ENCODE results near the gene KCTD21.

Gene KCTD21

DNA sequence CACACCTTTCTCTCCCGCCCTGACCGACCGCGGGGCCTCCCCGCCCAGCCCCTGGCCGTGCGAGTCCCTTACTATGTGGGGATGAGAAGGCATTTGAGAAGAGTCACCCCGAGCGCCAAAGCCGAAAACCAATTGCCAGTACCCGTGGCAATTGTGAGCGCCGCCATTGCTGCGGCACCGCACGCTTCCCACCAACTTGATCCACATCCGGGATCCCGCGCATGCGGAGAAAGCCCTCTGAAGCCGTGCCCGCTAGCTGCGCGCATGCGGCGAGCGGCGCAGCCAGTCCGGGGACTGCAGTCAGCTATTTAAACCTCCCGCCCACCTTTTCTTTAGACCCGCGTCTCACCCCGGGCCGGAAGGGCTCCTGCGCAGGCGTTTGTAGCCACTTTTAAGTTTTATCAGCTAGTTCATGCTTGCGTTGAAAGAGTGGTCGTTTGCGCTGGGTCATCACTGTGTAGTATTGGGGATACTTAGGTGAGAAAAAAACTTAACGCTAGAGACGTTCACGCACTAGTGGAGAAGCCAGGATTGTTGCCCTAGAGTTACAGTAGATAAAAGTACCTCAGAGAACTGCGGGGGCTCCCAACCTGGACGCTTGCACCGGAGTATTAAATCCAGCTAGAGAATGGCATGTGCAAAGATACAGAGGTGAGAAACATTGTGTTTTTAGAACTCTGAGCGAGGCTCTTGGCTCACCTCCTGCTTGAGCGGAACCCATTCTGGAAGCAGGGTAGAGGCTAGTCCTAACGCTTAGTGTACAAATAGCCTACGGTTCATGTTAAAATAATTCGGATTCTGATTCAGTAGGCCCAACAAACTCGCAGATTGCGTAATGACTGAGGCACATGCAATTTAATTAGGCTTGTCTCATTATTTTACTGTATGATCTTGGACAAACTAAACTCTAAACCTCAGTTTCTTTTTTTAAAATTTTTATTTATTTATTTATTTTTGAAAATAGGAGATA lies 48.7 kb downstream of the KCTD21 start, which contains the start of gene ALG8:
TSS of gene ALG8 (minus strand) at position 205 of the 970 bp plus-strand sequence. CDS start at position 167, 38 bp downstream.
- H3K4me3 ChIP-seq (ENCODE audit: low read length), result peak within 1 kb of the TSS; percentile 91
- TF ChIP-seq, protein P1, sequence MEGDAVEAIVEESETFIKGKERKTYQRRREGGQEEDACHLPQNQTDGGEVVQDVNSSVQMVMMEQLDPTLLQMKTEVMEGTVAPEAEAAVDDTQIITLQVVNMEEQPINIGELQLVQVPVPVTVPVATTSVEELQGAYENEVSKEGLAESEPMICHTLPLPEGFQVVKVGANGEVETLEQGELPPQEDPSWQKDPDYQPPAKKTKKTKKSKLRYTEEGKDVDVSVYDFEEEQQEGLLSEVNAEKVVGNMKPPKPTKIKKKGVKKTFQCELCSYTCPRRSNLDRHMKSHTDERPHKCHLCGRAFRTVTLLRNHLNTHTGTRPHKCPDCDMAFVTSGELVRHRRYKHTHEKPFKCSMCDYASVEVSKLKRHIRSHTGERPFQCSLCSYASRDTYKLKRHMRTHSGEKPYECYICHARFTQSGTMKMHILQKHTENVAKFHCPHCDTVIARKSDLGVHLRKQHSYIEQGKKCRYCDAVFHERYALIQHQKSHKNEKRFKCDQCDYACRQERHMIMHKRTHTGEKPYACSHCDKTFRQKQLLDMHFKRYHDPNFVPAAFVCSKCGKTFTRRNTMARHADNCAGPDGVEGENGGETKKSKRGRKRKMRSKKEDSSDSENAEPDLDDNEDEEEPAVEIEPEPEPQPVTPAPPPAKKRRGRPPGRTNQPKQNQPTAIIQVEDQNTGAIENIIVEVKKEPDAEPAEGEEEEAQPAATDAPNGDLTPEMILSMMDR (conservative IDR thresholded peaks at IDR 0.05; ENCODE audit: low read depth, low read length), result no peak
- peak; percentile 83 for DNase-seq (ENCODE audit: low read depth)

DNA sequence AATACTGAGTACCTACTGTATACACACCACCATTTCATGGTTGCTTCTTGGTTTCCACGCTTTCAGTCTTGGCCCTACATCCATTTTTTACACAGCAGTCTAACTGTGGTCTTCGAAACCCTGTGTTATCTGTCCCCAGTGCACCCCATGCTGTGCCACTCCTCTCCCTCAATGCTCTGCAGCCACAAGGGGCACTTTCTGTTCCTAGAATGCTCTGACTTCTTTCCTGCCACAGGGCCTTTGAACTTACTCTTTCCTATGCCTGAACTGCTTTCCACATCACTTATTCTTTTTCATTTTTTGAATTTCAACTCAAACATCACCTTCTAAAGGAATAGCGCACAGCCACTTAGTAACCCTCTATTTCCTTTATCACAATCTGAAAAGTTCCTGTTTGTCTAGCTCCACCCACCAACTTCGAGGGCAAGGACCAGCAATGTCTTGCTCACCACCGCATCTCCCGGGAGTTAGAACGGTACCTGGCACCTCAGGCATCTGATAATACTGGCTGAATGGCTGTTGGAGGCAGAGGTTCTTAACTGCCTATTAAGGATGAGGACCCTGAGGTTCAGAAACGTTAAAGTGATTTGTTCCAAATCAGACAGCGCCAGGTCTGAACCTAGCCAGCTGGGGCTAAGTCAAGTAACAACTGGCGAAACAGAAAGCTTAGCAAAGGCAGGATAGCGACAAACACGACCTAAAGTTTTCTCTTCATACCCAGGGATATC lies 49.6 kb downstream of the KCTD21 start:
- peak overlapping the region; percentile 91 for H3K4me3 ChIP-seq (ENCODE audit: low read length)
- TF ChIP-seq, protein P1 (conservative IDR thresholded peaks at IDR 0.05; ENCODE audit: low read depth, low read length), result peak; percentile 7
- DNase-seq (ENCODE audit: low read depth), result peak; percentile 37

DNA sequence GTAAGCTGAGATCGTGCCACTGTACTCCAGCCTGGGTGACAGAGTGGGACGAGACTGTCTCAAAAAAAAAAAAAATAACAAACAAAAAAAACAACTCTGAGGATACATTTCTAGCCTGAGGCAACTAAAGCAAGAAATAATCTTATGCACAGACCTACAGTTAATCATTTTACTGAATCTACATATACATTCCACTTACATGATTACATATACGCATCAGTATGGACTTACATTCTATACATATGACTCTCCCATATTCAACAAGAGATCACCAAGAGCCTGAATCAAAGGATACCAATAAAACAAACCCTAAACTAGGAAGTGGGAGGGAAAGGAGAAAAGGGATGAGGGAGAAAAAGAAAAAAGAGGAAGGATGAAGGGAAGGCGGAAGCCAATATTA lies 50.1 kb downstream of the KCTD21 start:
- H3K4me3 ChIP-seq (ENCODE audit: low read length), result peak overlapping the region; percentile 91
- DNase-seq (ENCODE audit: low read depth), result no peak

DNA sequence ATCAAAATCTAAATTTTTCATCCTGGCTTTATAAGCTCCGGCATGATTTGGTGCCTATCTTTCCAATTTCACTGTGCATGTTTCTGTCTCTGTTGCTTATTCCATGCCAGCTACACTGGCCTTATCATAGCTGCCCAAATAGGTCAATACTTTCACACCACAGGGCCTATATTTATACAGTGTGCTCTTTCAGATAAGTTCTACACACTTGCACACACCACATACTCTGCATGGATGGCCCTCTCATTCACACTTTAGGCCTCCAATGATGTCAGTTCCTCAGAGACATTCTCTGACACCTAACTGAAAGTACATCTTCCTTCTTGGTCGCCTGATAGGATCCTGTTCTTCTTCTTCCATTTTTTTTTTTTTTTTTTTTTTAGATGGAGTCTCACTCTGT lies 56.0 kb downstream of the KCTD21 start:
- no peak for DNase-seq (ENCODE audit: low read depth)
- TF ChIP-seq, protein P1 (conservative IDR thresholded peaks at IDR 0.05; ENCODE audit: low read depth, low read length), result no peak
- no peak overlapping the region for H3K4me3 ChIP-seq (ENCODE audit: low read length)

More for the DNA sequence above, 50.1 kb downstream of the KCTD21 start:
- TF ChIP-seq, protein P1 (conservative IDR thresholded peaks at IDR 0.05; ENCODE audit: low read depth, low read length), result no peak

DNA sequence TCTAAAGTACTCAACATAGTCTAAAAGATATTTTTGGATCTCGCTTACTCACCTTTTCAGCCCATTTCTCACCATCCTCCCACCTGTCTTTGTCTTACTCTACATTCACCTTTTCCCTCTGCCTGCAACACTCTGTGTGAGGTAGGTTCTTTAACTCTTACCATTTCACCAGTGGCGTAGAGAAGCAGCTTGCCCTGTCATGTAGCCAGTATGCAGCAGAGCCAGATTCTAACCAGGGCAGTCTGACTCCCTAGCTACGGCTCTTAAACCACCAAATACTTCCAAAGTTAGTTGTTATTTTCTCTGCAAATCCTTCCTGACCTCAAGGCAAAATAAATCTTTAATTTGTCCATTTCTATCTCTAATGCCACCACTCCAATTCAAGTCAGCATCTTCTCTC lies 56.5 kb downstream of the KCTD21 start:
- TF ChIP-seq, protein P1 (conservative IDR thresholded peaks at IDR 0.05; ENCODE audit: low read depth, low read length), result no peak
- no peak for DNase-seq (ENCODE audit: low read depth)
- H3K4me3 ChIP-seq (ENCODE audit: low read length), result no peak overlapping the region

DNA sequence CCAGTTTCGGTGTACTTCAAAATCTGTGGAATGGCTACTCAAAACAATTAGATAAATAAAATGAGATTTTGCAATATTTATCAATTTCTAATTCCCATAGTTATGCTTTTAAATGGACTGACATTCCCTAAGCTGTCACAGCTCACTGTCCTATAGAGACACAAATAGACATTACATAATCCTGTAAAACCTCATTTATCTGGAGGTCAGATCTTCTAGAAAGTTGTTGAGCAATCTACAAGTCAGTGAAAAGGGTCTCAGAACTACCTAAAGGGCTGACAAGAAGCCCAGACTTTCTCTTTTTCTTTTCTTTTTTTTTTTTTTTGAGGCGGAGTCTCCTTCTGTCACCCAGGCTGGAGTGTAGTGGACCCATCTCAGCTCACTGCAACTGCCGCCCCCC lies 61.0 kb downstream of the KCTD21 start:
- no peak for DNase-seq (ENCODE audit: low read depth)
- H3K4me3 ChIP-seq (ENCODE audit: low read length), result no peak overlapping the region
- TF ChIP-seq, protein P1 (conservative IDR thresholded peaks at IDR 0.05; ENCODE audit: low read depth, low read length), result no peak
